ENCODE data around the gene TCF25.

Gene TCF25

GRCh38 chr16:89827383-89828198, 45.8 kb upstream of the TCF25 start:
- Histone ChIP-seq H2BK5ac (ENCODE audit: low read length) (no peak overlapping the region), H2AFZ (ENCODE audit: low read length) (peak overlapping the region; percentile 93), H3K14ac (ENCODE audit: low read length) (no peak overlapping the region), H2BK15ac (ENCODE audit: low read length) (peak overlapping the region; percentile 46), H3K9ac (ENCODE audit: low read depth, low read length, poor library complexity) (peak overlapping the region; percentile 52), H2BK120ac (ENCODE audit: low read depth, low read length) (no peak overlapping the region), H4K8ac (ENCODE audit: low read depth, low read length) (no peak overlapping the region), H2BK12ac (ENCODE audit: low read length) (no peak overlapping the region), H3K4me2 (ENCODE audit: insufficient read depth, low read length, poor library complexity, severe bottlenecking) (peak overlapping the region; percentile 60), H3K27me3 (ENCODE audit: control insufficient read depth in 3 of 3, insufficient read depth in 3 of 3, low read depth in 1 of 3, low read length in 3 of 3) (no peaks in the 10 kb centered on the region), H3K4ac (ENCODE audit: low read length) (no peak overlapping the region), H2AK5ac (ENCODE audit: low read depth, low read length) (no peak overlapping the region), H3K79me1 (ENCODE audit: low read depth, low read length) (no peaks in the 10 kb centered on the region), H3K4me3 (ENCODE audit: low read length in 2 of 2) (peak overlapping the region; percentile 63 to 80), H3K23ac (ENCODE audit: low read depth, low read length, poor library complexity) (no peak overlapping the region), H3K4me1 (ENCODE audit: control insufficient read depth in 2 of 2, insufficient read depth in 1 of 2, low read depth in 1 of 2, low read length in 2 of 2) (peaks cover 6 to 20% of the 10 kb centered on the region in 2 donors), H3K18ac (ENCODE audit: low read length) (peak overlapping the region; percentile 94), H4K91ac (ENCODE audit: low read depth, low read length, poor library complexity) (no peak overlapping the region), H3K36me3 (replicated peaks in 1 of 2; ENCODE audit: control insufficient read depth in 2 of 2, insufficient read depth in 2 of 2, low read length in 2 of 2) (peaks cover 0 to 6% of the 10 kb centered on the region in 2 donors), H3K27ac (replicated peaks; ENCODE audit: low read length) (no peak overlapping the region), H3K9me3 (replicated peaks in 1 of 2; ENCODE audit: control insufficient read depth in 2 of 2, insufficient read depth in 1 of 2, low read depth in 1 of 2, low read length in 2 of 2) (no peaks in the 10 kb centered on the region)
- DNase-seq (ENCODE audit: low spot score): peak; percentile 58
- no CpG with 5 or more reads among the region's 43 CpGs for WGBS, 2 donors (ENCODE audit: extremely low coverage in 2 of 2, insufficient read length in 2 of 2, insufficient replicate concordance in 1 of 2)

GRCh38 chr16:89828199-89828869, 45.1 kb upstream of the TCF25 start, which contains the start of gene SPIRE2:
TSS of gene SPIRE2 (plus strand) at chr16:89828475. CDS start at chr16:89828551, 76 bp downstream.
- DNase-seq (ENCODE audit: low spot score): peak; percentile 86
- Histone ChIP-seq H2AK5ac (ENCODE audit: low read depth, low read length) (no peak within 1 kb of the TSS), H3K79me1 (ENCODE audit: low read depth, low read length) (peaks cover under 1% of the 10 kb centered on the region), H3K9ac (ENCODE audit: low read depth, low read length, poor library complexity) (peak within 1 kb of the TSS; percentile 84), H2BK15ac (ENCODE audit: low read length) (peak within 1 kb of the TSS; percentile 46), H2AFZ (ENCODE audit: low read length) (peak within 1 kb of the TSS; percentile 93), H4K91ac (ENCODE audit: low read depth, low read length, poor library complexity) (no peak within 1 kb of the TSS), H3K9me3 (replicated peaks in 1 of 2; ENCODE audit: control insufficient read depth in 2 of 2, insufficient read depth in 1 of 2, low read depth in 1 of 2, low read length in 2 of 2) (peaks cover 0 to under 1% of the 10 kb centered on the region in 2 donors), H2BK12ac (ENCODE audit: low read length) (no peak within 1 kb of the TSS), H3K4me3 (ENCODE audit: low read length in 2 of 2) (peak within 1 kb of the TSS; percentile 75 to 83), H3K4me1 (ENCODE audit: control insufficient read depth in 2 of 2, insufficient read depth in 1 of 2, low read depth in 1 of 2, low read length in 2 of 2) (peaks cover 4 to 13% of the 10 kb centered on the region in 2 donors), H3K4ac (ENCODE audit: low read length) (no peak within 1 kb of the TSS), H3K23ac (ENCODE audit: low read depth, low read length, poor library complexity) (peak within 1 kb of the TSS; percentile 91), H4K8ac (ENCODE audit: low read depth, low read length) (no peak within 1 kb of the TSS), H2BK120ac (ENCODE audit: low read depth, low read length) (no peak within 1 kb of the TSS), H3K36me3 (replicated peaks in 1 of 2; ENCODE audit: control insufficient read depth in 2 of 2, insufficient read depth in 2 of 2, low read length in 2 of 2) (peaks cover 0 to 7% of the 10 kb centered on the region in 2 donors), H3K14ac (ENCODE audit: low read length) (no peak within 1 kb of the TSS), H3K18ac (ENCODE audit: low read length) (peak within 1 kb of the TSS; percentile 94), H3K4me2 (ENCODE audit: insufficient read depth, low read length, poor library complexity, severe bottlenecking) (peak within 1 kb of the TSS; percentile 80), H2BK5ac (ENCODE audit: low read length) (no peak within 1 kb of the TSS), H3K27me3 (ENCODE audit: control insufficient read depth in 3 of 3, insufficient read depth in 3 of 3, low read depth in 1 of 3, low read length in 3 of 3) (no peaks in the 10 kb centered on the region), H3K27ac (replicated peaks; ENCODE audit: low read length) (peak within 1 kb of the TSS; percentile 54)
- WGBS, 2 donors (ENCODE audit: extremely low coverage in 2 of 2, insufficient read length in 2 of 2, insufficient replicate concordance in 1 of 2): no CpG with 5 or more reads among the region's 98 CpGs

- Histone ChIP-seq H3K9ac (ENCODE audit: low read depth, low read length, poor library complexity) (peak overlapping the region; percentile 51), H2BK120ac (ENCODE audit: low read depth, low read length) (no peak overlapping the region), H4K8ac (ENCODE audit: low read depth, low read length) (no peak overlapping the region), H2BK5ac (ENCODE audit: low read length) (no peak overlapping the region), H2AK5ac (ENCODE audit: low read depth, low read length) (no peak overlapping the region), H3K14ac (ENCODE audit: low read length) (no peak overlapping the region), H2AFZ (ENCODE audit: low read length) (peak overlapping the region; percentile 93), H3K4me1 (ENCODE audit: control insufficient read depth in 2 of 2, insufficient read depth in 1 of 2, low read depth in 1 of 2, low read length in 2 of 2) (peaks cover 4 to 13% of the 10 kb centered on the region in 2 donors), H3K23ac (ENCODE audit: low read depth, low read length, poor library complexity) (peak overlapping the region; percentile 91), H3K4me2 (ENCODE audit: insufficient read depth, low read length, poor library complexity, severe bottlenecking) (peak overlapping the region; percentile 80), H3K18ac (ENCODE audit: low read length) (peak overlapping the region; percentile 52), H3K4me3 (ENCODE audit: low read length in 2 of 2) (peak overlapping the region; percentile 75 to 83), H3K36me3 (replicated peaks in 1 of 2; ENCODE audit: control insufficient read depth in 2 of 2, insufficient read depth in 2 of 2, low read length in 2 of 2) (peaks cover 2 to 14% of the 10 kb centered on the region in 2 donors), H3K27me3 (ENCODE audit: control insufficient read depth in 3 of 3, insufficient read depth in 3 of 3, low read depth in 1 of 3, low read length in 3 of 3) (no peaks in the 10 kb centered on the region), H2BK12ac (ENCODE audit: low read length) (no peak overlapping the region), H2BK15ac (ENCODE audit: low read length) (no peak overlapping the region), H3K79me1 (ENCODE audit: low read depth, low read length) (peaks cover 2% of the 10 kb centered on the region), H3K4ac (ENCODE audit: low read length) (no peak overlapping the region), H4K91ac (ENCODE audit: low read depth, low read length, poor library complexity) (no peak overlapping the region), H3K27ac (replicated peaks; ENCODE audit: low read length) (peak overlapping the region; percentile 54), H3K9me3 (replicated peaks in 1 of 2; ENCODE audit: control insufficient read depth in 2 of 2, insufficient read depth in 1 of 2, low read depth in 1 of 2, low read length in 2 of 2) (peaks cover 3 to 5% of the 10 kb centered on the region in 2 donors)
- DNase-seq (ENCODE audit: low spot score): no peak
- no CpG with 5 or more reads among the region's 26 CpGs for WGBS, 2 donors (ENCODE audit: extremely low coverage in 2 of 2, insufficient read length in 2 of 2, insufficient replicate concordance in 1 of 2)
Observed at GRCh38 chr16:89828870-89829629, 44.3 kb upstream of the TCF25 start.

All from neuronal stem cell (in vitro differentiated cells).